Brain microvascular endothelial cell (primary cell): ENCODE measurements around the gene BBS9.

ENCODE experiments used
- DNase-seq: peaks from one replicate; pipeline ENCODE4 v3.0.0-alpha.2; 2020
- H3K27ac ChIP-seq: fragments of 250-450 bp; sonication (Bioruptor Pico); 2 replicates; pipeline ENCODE4 v1.5.1; 2020; ENCODE audit warnings: mild to moderate bottlenecking, moderate library complexity
- H3K27me3 ChIP-seq: fragments of 250-450 bp; sonication (Bioruptor Pico); replicated peaks from 2 replicates; pipeline ENCODE4 v1.5.1; 2020; ENCODE audit warnings: mild to moderate bottlenecking
- H3K36me3 ChIP-seq: fragments of 250-450 bp; sonication (Bioruptor Pico); replicated peaks from 2 replicates; pipeline ENCODE4 v1.5.1; 2020; ENCODE audit warnings: mild to moderate bottlenecking
- H3K4me3 ChIP-seq: 2 replicates; pipeline ENCODE4 v1.5.1; 2011; ENCODE audit warnings: low read depth, mild to moderate bottlenecking, control low read depth, low read length, moderate library complexity
- in situ Hi-C: cut with HindIII; loops from 2 replicates; pipeline ENCODE4 v1.10.0; 2017; ENCODE audit warnings: low sequenced_read_pairs, low pct_ligation_motif_present
- TF ChIP-seq, protein P1 (sequence below): IDR thresholded peaks from 2 replicates; pipeline ENCODE4 v1.5.1; 2011; ENCODE audit warnings: low read depth, mild to moderate bottlenecking, moderate library complexity, low read length, control low read depth, inconsistent platforms; ENCODE audit errors: missing control alignments

BBS9 gene

DNA sequence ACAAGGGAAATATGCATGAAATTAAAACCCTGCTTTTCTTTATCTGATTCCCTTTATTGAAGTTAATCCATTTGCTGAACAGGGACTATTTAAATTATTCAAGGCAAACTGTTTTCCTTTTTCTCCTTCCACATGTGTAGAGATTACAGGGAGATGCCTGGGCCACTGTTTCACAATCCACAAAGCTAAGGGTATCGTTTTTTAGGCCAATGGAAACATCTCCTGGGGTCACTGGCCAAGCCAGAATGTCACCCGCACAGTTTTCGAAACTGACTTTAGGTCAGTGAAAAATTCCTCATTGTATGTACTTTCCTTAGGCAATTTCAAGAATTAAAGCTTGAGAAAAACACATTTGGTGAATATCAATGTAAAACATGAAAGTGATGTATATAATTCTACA, 516.8 kb downstream of the BBS9 start:
- TF ChIP-seq, protein P1, sequence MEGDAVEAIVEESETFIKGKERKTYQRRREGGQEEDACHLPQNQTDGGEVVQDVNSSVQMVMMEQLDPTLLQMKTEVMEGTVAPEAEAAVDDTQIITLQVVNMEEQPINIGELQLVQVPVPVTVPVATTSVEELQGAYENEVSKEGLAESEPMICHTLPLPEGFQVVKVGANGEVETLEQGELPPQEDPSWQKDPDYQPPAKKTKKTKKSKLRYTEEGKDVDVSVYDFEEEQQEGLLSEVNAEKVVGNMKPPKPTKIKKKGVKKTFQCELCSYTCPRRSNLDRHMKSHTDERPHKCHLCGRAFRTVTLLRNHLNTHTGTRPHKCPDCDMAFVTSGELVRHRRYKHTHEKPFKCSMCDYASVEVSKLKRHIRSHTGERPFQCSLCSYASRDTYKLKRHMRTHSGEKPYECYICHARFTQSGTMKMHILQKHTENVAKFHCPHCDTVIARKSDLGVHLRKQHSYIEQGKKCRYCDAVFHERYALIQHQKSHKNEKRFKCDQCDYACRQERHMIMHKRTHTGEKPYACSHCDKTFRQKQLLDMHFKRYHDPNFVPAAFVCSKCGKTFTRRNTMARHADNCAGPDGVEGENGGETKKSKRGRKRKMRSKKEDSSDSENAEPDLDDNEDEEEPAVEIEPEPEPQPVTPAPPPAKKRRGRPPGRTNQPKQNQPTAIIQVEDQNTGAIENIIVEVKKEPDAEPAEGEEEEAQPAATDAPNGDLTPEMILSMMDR, result no peak
- no peak for DNase-seq
- Histone ChIP-seq H3K36me3 (no peaks in the 10 kb centered on the region), H3K4me3 (no peak overlapping the region), H3K27ac (no peak overlapping the region), H3K27me3 (no peaks in the 10 kb centered on the region)
- in situ Hi-C loops, result no loop called here

DNA sequence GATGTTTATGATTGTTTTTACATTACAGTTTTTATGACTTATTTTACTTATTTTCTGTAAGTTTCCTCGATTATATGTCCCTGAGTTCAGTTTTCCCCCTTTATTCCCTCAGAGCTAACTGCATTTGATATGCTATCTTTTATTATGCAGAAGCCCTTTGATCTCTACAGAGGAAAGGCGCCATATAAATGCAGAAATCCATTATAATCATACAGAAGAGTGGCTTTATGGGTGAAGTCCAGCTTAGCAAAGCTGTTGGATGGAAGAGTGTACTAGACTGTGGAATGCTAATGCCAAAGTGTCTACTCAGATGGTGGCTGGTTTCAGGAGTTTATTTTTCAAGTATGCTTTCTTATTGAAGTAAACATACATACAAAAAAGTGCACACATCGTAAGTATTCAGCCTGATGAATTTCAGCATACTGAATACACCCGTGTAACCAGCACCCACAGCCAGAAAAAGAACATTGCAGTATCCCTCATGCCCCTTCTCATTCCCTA, 517.6 kb downstream of the BBS9 start:
- Histone ChIP-seq H3K27me3 (no peaks in the 10 kb centered on the region), H3K27ac (no peak overlapping the region), H3K36me3 (no peaks in the 10 kb centered on the region), H3K4me3 (no peak overlapping the region)
- TF ChIP-seq, protein P1, result no peak
- no peak for DNase-seq
- in situ Hi-C loops, result no loop called here

DNA sequence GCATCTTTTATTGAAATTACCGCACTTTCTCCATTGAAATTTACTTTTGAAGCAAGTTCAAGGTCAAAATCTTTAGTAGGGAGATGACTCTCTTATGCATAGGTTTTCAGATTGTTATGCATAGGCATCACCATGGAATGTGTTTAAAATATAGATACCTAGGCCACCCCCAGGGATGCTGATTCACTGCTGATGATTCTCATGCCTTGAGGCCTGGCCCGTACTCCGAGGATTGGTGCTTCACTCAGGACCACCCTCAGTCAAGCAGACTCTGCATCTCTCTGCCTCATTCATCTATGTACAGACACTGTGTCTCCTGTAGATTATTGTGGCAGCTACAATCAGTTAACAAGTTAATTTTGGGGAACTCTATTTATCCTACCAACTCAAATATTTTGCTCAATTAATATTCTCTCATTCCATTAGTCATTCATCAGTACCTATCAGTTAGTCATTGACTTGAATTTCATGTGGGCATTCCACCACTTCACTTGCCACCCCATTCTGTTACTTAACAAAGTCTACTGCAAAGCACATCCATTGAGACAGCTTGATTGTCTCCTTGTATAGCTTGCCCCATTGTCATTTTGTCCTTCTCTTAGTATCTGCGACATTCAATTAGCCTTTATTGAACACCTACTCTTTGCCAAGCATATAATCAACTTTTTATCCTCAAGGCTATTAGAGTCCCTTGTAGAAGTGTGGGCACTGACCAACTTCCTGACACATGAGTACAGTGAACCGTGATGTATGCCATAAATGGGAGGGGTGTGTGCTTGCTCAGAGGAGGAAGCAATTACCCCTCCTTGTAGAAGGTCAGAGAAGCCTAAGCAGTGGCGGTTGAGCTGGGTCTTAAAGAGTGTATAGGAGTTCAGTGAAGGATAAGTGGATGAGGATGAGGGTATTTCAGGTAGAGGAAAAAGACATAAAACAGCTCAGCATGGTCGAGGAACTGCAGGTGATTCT, 520.4 kb downstream of the BBS9 start:
- Histone ChIP-seq H3K4me3 (no peak overlapping the region), H3K27ac (no peak overlapping the region), H3K27me3 (no peaks in the 10 kb centered on the region), H3K36me3 (no peaks in the 10 kb centered on the region)
- TF ChIP-seq, protein P1, result no peak
- peak; percentile 3 for DNase-seq
- in situ Hi-C loops, result no loop called here

DNA sequence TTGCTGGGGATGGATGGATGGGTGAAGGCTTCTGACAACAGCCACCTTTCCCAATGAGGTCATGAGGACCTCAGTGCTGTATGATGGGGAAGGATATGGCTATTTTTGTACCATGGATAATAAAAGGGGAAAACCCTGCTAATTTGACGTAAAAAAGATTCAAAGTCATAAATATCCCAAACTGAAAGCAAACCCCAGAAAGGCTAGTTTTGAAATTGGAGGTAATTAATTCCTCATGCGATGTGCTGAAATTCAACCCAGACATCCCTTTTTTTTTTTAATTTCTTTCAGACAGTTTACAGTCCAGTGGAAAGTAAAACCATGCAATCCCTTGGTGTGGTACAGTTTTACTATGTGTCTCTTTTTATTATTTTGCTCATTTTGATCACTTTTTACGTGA, 521.5 kb downstream of the BBS9 start:
- no peak overlapping the region for H3K4me3 ChIP-seq
- DNase-seq, result no peak
- in situ Hi-C loops, result no loop called here
- H3K27me3 ChIP-seq, result no peaks in the 10 kb centered on the region
- no peaks in the 10 kb centered on the region for H3K36me3 ChIP-seq
- H3K27ac ChIP-seq, result no peak overlapping the region
- TF ChIP-seq, protein P1, result no peak

DNA sequence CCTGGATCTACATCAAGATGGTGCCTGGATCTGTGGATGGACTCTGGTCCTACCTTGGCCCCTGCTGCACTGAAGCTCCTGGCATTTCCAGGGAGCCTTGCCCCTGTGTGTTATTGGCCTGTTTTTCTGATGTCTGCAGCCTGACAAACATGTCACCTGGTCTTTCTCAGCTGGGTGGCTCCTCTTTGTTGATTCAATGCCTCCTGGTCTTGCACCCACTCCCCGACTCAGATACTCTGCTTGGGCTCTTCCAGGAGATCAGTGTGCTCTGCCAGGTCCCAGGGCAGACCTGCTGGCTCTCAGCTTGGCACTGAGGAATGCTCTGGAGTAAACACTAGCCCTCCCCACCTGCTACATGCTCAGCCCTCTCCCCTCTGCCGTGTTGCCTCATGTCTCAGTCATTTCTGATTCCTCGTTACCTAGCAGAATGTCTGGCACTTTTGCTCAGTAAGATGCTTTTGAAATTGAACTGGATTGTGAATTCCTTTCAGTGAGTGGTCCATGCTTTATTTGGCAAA, 522.7 kb downstream of the BBS9 start:
- TF ChIP-seq, protein P1, result no peak
- in situ Hi-C loops, result no loop called here
- no peak overlapping the region for H3K4me3 ChIP-seq
- H3K27me3 ChIP-seq, result no peaks in the 10 kb centered on the region
- H3K36me3 ChIP-seq, result no peaks in the 10 kb centered on the region
- H3K27ac ChIP-seq, result no peak overlapping the region
- no peak for DNase-seq
